WERI-Rb-1 (cell line): ENCODE measurements around the gene GALNT11.

ENCODE experiments used
- DNase-seq: peaks from one replicate; pipeline ENCODE4 v3.0.0-alpha.2; 2020
- H3K27ac ChIP-seq: fragments of 250-450 bp; sonication (Bioruptor Pico); 2 replicates; pipeline ENCODE4 v1.5.1; 2020; ENCODE audit warnings: mild to moderate bottlenecking, moderate library complexity
- H3K27me3 ChIP-seq: fragments of 250-450 bp; sonication (Bioruptor Pico); 2 replicates; pipeline ENCODE4 v1.5.1; 2021; ENCODE audit warnings: mild to moderate bottlenecking, low read depth, moderate library complexity; ENCODE audit not compliant: insufficient read depth, severe bottlenecking
- H3K36me3 ChIP-seq: fragments of 250-450 bp; sonication (Bioruptor Pico); 2 replicates; pipeline ENCODE4 v1.5.1; 2020; ENCODE audit warnings: mild to moderate bottlenecking, moderate library complexity
- H3K4me3 ChIP-seq: 2 replicates; pipeline ENCODE4 v1.5.1; 2011; ENCODE audit warnings: low read depth, mild to moderate bottlenecking, control low read depth, low read length
- H3K9me3 ChIP-seq: fragments of 250-450 bp; sonication (Bioruptor Pico); 2 replicates; pipeline ENCODE4 v1.5.1; 2021; ENCODE audit warnings: mild to moderate bottlenecking, moderate library complexity; ENCODE audit not compliant: severe bottlenecking
- CTCF ChIP-seq: IDR thresholded peaks from 2 replicates; pipeline ENCODE4 v1.5.1; 2011; ENCODE audit warnings: low read depth, mild to moderate bottlenecking, control low read depth, inconsistent platforms, low read length

GALNT11 gene

GRCh38 chr7:152126741-152127140, 101.3 kb downstream of the GALNT11 start:
- Histone ChIP-seq H3K36me3 (peaks cover 76% of the 10 kb centered on the region), H3K4me3 (no peak overlapping the region), H3K27me3 (no peaks in the 10 kb centered on the region), H3K9me3 (no peaks in the 10 kb centered on the region), H3K27ac (no peak overlapping the region)
- no peak for TF ChIP-seq CTCF
- DNase-seq = no peak

- H3K27me3 ChIP-seq = no peaks in the 10 kb centered on the region
- H3K9me3 ChIP-seq = no peaks in the 10 kb centered on the region
- H3K36me3 ChIP-seq = peaks cover 72% of the 10 kb centered on the region
- TF ChIP-seq CTCF = no peak
- no peak for DNase-seq
- no peak overlapping the region for H3K27ac ChIP-seq
- no peak overlapping the region for H3K4me3 ChIP-seq
Observed at GRCh38 chr7:152127229-152127628, 101.8 kb downstream of the GALNT11 start.

GRCh38 chr7:152128252-152128651, 102.8 kb downstream of the GALNT11 start:
- H3K27ac ChIP-seq = no peak overlapping the region
- no peak overlapping the region for H3K4me3 ChIP-seq
- no peak for DNase-seq
- H3K36me3 ChIP-seq = peaks cover 67% of the 10 kb centered on the region
- no peaks in the 10 kb centered on the region for H3K9me3 ChIP-seq
- no peaks in the 10 kb centered on the region for H3K27me3 ChIP-seq
- no peak for TF ChIP-seq CTCF

GRCh38 chr7:152128741-152129461, 103.4 kb downstream of the GALNT11 start:
- Histone ChIP-seq H3K9me3 (no peaks in the 10 kb centered on the region), H3K4me3 (no peak overlapping the region), H3K27me3 (no peaks in the 10 kb centered on the region), H3K27ac (no peak overlapping the region), H3K36me3 (peaks cover 65% of the 10 kb centered on the region)
- no peak for TF ChIP-seq CTCF
- DNase-seq = no peak

GRCh38 chr7:152129682-152130081, 104.2 kb downstream of the GALNT11 start:
- H3K36me3 ChIP-seq = peaks cover 57% of the 10 kb centered on the region
- H3K9me3 ChIP-seq = no peaks in the 10 kb centered on the region
- TF ChIP-seq CTCF = no peak
- H3K4me3 ChIP-seq = no peak overlapping the region
- no peak for DNase-seq
- H3K27ac ChIP-seq = no peak overlapping the region
- no peaks in the 10 kb centered on the region for H3K27me3 ChIP-seq
